A549 (cell line): ENCODE data around the gene RILPL1.

Experiments used
- BHLHE40 ChIP-seq: IDR thresholded peaks from 2 replicates; pipeline ENCODE4 v1.6.1; 2012; ENCODE audit warnings: low read depth, low read length, inconsistent platforms
- CBX8 ChIP-seq: fragments of 200-600 bp; sonication (generic); IDR thresholded peaks from 2 replicates; pipeline ENCODE4 v1.6.1; 2016
- CTCF ChIP-seq: fragments of >200 bp; sonication (Bioruptor Twin); formaldehyde crosslinking; IDR thresholded peaks from 3 replicates; pipeline ENCODE4 v1.5.1; 2016
- EP300 ChIP-seq, 2 experiments: fragments of >200 bp; sonication (Bioruptor Twin); formaldehyde crosslinking; IDR thresholded peaks; 2 replicates in 1 of 2; 3 replicates in 1 of 2; pipeline ENCODE4 v1.6.1; 2016 to 2017
- HMGXB4 ChIP-seq: fragments of 250-450 bp; sonication (Bioruptor Pico); IDR thresholded peaks from 2 replicates; pipeline ENCODE4 v1.5.0; 2021; ENCODE audit warnings: mild to moderate bottlenecking, moderate library complexity, borderline replicate concordance
- HOXB13 ChIP-seq: fragments of 250-450 bp; sonication (Bioruptor Pico); IDR thresholded peaks from 2 replicates; pipeline ENCODE4 v1.5.0; 2020; ENCODE audit warnings: low read depth, mild to moderate bottlenecking, moderate library complexity
- JUNB ChIP-seq: fragments of >200 bp; sonication (Bioruptor Twin); formaldehyde crosslinking; IDR thresholded peaks from 2 replicates; pipeline ENCODE4 v1.6.1; 2016
- MAX ChIP-seq: IDR thresholded peaks from 2 replicates; pipeline ENCODE4 v1.6.1; 2012
- MAZ ChIP-seq: fragments of 150-350 bp; IDR thresholded peaks from 2 replicates; pipeline ENCODE4 v1.6.1; 2014; ENCODE audit warnings: antibody characterized with exemption, low read depth, low read length, borderline replicate concordance
- MYC ChIP-seq: IDR thresholded peaks from 2 replicates; pipeline ENCODE4 v1.6.1; 2012; ENCODE audit warnings: mild to moderate bottlenecking, inconsistent platforms, low read length, improper control_type of control experiment, borderline replicate concordance
- RAD21 ChIP-seq, 2 experiments: fragments of >200 bp in 1 of 2; sonication (Bioruptor Twin) in 1 of 2; formaldehyde crosslinking in 1 of 2; IDR thresholded peaks in 1 of 2; conservative IDR thresholded peaks in 1 of 2; 2 replicates in 1 of 2; 3 replicates in 1 of 2; pipeline ENCODE4 v1.6.1; 2012 to 2018; ENCODE audit warnings: inconsistent platforms in 1 of 2
- SMC3 ChIP-seq: fragments of >200 bp; sonication (Bioruptor Twin); formaldehyde crosslinking; IDR thresholded peaks from 3 replicates; pipeline ENCODE4 v1.6.1; 2018; ENCODE audit warnings: inconsistent platforms
- ZSCAN20 ChIP-seq: fragments of 250-450 bp; sonication (Bioruptor Pico); IDR thresholded peaks from 2 replicates; pipeline ENCODE4 v1.8.0; 2022; ENCODE audit warnings: mild to moderate bottlenecking, moderate library complexity

GRCh38 chr12:123543541-123543940 is 10.0 kb upstream of the RILPL1 start:
- TF ChIP-seq CBX8: no peak
- TF ChIP-seq CTCF: no peak
- TF ChIP-seq MAZ: no peak
- no peak for TF ChIP-seq MAX
- TF ChIP-seq JUNB: no peak
- TF ChIP-seq MYC: no peak
- TF ChIP-seq EP300 (IDR thresholded peaks at IDR 0.05): no peak
- TF ChIP-seq SMC3: no peak
- TF ChIP-seq BHLHE40: no peak
- TF ChIP-seq HMGXB4 (CRISPR knock-in tag): no peak
- no peak for TF ChIP-seq RAD21 (conservative IDR thresholded peaks at IDR 0.05 in 1 of 2, IDR thresholded peaks at IDR 0.05 in 1 of 2)
- no peak for TF ChIP-seq HOXB13
- no peak for TF ChIP-seq ZSCAN20 (CRISPR knock-in tag)
